ENCODE data around the gene RREB1. TPM values are rescaled to one million over a fixed set of nuclear protein-coding genes. Genes with fewer than 3 reads are reported as not detected.

RREB1 gene
- total and polyA plus RNA-seq, 2 of the 4 experiments (the other 2 are of a cell fraction): 8.4 to 14.5 TPM

DNA sequence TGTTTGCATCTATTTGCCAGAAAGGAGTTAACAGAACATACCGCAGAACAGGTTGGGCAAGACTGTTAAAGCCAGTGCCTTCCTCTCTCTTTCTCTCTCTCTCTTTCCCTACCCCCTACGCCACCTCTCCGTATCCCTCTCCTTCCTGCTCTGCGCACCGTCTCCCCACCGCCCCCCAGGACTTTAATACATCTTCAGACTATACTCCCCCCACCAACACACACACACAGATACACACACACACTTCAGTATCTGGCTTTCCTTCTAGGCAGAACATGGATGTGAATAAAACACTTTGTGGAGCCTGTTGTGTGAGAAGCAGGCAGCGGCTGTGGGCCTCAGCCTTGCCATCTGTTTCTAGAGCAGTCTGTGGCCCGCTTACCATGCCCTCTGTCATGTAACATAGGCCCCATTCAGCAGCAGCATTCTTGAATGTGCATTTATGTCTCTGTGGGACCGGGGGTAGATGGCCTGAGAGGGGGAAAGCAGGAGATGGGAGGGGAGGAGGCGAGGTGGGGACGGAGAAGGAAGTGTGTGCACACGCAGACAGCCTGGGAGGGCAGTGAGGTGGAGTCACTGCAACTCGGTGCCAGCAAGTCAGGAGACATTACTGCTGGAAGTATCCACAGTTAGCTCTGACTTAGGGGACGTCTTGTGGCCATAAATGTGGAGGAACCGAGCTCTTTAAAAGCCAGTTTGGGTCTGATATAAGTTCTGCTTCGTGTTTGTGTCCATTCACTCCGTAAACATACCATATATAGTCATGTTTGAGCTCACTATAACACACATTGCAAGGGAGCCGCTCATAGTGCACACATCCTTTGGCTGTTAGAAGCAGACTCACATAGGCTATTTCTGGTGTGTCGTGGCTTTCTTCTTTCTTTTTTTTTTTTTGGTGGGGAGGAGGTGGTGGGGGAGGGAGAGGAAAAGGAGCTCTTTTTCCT lies 38.4 kb downstream of the RREB1 start:
- no CpG with 5 or more reads among the region's 19 CpGs for WGBS, 2 experiments (ENCODE audit: extremely low coverage in 2 of 2, insufficient read length in 1 of 2)
- Histone ChIP-seq H3K36me3 (ENCODE audit: control insufficient read depth, insufficient read depth, low read length) (no peaks in the 10 kb centered on the region), H3K9ac (ENCODE audit: low read depth, low read length) (peak overlapping the region; percentile 68), H3K9me1 (ENCODE audit: insufficient read depth, low read length) (peaks cover 17% of the 10 kb centered on the region), H3K14ac (replicated peaks; ENCODE audit: low read depth, low read length) (peak overlapping the region; percentile 96), H2BK5ac (ENCODE audit: low read depth, low read length, poor library complexity, severe bottlenecking) (peak overlapping the region; percentile 92), H3K4me1 (ENCODE audit: control insufficient read depth, insufficient read depth, low read length) (peaks cover 36% of the 10 kb centered on the region), H3K79me1 (ENCODE audit: low read depth in 1 of 2, low read length in 2 of 2) (peaks cover 24 to 68% of the 10 kb centered on the region in 2 experiments; a peak in 3 of 4 replicates), H3K23ac (ENCODE audit: low read depth, low read length) (peak overlapping the region; percentile 78), H3K9me3 (ENCODE audit: control insufficient read depth, insufficient read depth, low read length) (no peaks in the 10 kb centered on the region), H3K4me3 (ENCODE audit: insufficient read depth, low read depth, low read length) (peak overlapping the region; percentile 9; the same call in 1 of the 2 replicates), H4K20me1 (ENCODE audit: insufficient read depth, low read length) (peaks cover 12% of the 10 kb centered on the region), H4K91ac (ENCODE audit: insufficient read depth, low read depth, low read length) (peak overlapping the region; percentile 83), H3K18ac (ENCODE audit: low read depth, low read length) (peak overlapping the region; percentile 98), H2AK5ac (ENCODE audit: low read depth, low read length) (peak overlapping the region; percentile 90), H3K4ac (ENCODE audit: low read depth, low read length) (peak overlapping the region; percentile 96), H3K4me2 (ENCODE audit: low read depth, low read length) (peak overlapping the region; percentile 84), H3K27ac (ENCODE audit: insufficient read depth, low read length) (peak overlapping the region; percentile 92), H4K8ac (ENCODE audit: low read depth in 2 of 2, low read length in 2 of 2) (peak overlapping the region; percentile 85 to 92), H3K56ac (ENCODE audit: extremely low read depth, insufficient read depth, low read length) (peak overlapping the region; percentile 78), H2AK9ac (replicated peaks; ENCODE audit: low read depth, low read length, poor library complexity) (peak overlapping the region; percentile 80), H2BK15ac (ENCODE audit: low read depth, low read length) (peak overlapping the region; percentile 92), H2AFZ (replicated peaks; ENCODE audit: low read length, poor library complexity) (peak overlapping the region; percentile 74), H3K27me3 (ENCODE audit: control insufficient read depth, insufficient read depth, low read length) (no peaks in the 10 kb centered on the region), H4K5ac (ENCODE audit: low read depth, low read length) (peak overlapping the region; percentile 96), H2BK20ac (ENCODE audit: low read depth, low read length) (peak overlapping the region; percentile 88), H2BK120ac (ENCODE audit: low read depth, low read length) (peak overlapping the region; percentile 66)
- no TSS peak for BruUV-seq (replicated peaks)
- dilution Hi-C loops (cut with HindIII; ENCODE audit: low sequenced_read_pairs, unreplicated experiment) (no loop called here), intact Hi-C loops (cut with micrococcal nuclease) (loop anchor here (2.0 to 10.0 kb wide), 2 partner anchors 37 to 421 kb away; no protein-coding TSS in a partner anchor), in situ Hi-C loops (cut with MboI; ENCODE audit: low sequenced_read_pairs) (no loop called here)
- ChIA-PET CTCF (no interaction called here), POLR2A (ENCODE audit: unreplicated experiment) (interaction anchor here (0.5 to 1.2 kb wide), 5 partner anchors 8 to 416 kb away, joined by 3 to 7 read pairs (median 5); no protein-coding TSS in a partner anchor)
- DNase-seq (peak; percentile 80), ATAC-seq (ENCODE audit: low read depth) (peak; percentile 72)
- TF ChIP-seq BHLHE40 (IDR thresholded peaks at IDR 0.05; ENCODE audit: low read depth, low read length) (peak; percentile 33; the same call in 1 of the 2 replicates), MAFK (IDR thresholded peaks at IDR 0.05; ENCODE audit: low read depth, low read length) (no peak), RFX5 (IDR thresholded peaks at IDR 0.05; ENCODE audit: low read depth, low read length) (no peak), POLR2A (IDR thresholded peaks at IDR 0.05; ENCODE audit: low read depth, low read length) (peak; percentile 53; the same call in 1 of the 2 replicates)
